Effector memory CD4-positive, alpha-beta T cell (primary cell): Measurements from ENCODE around the gene UFC1.

Experiments used
- DNase-seq, 3 donors: peaks; one replicate each; pipeline ENCODE4 v3.0.0-alpha.2; 2020
- H3K27ac ChIP-seq: 2 replicates; pipeline ENCODE4 v1.7.0; 2013; ENCODE audit warnings: mild to moderate bottlenecking, low read length, moderate library complexity; ENCODE audit not compliant: insufficient read depth, poor library complexity, severe bottlenecking
- H3K27me3 ChIP-seq: replicated peaks from 2 replicates; pipeline ENCODE4 v1.7.0; 2013; ENCODE audit warnings: mild to moderate bottlenecking, low read length; ENCODE audit not compliant: insufficient read depth, control insufficient read depth, poor library complexity, severe bottlenecking
- H3K36me3 ChIP-seq: 2 replicates; pipeline ENCODE4 v1.7.0; 2013; ENCODE audit warnings: mild to moderate bottlenecking, low read length, moderate library complexity; ENCODE audit not compliant: control insufficient read depth, insufficient read depth
- H3K4me1 ChIP-seq: 2 replicates; pipeline ENCODE4 v1.7.0; 2013; ENCODE audit warnings: low read length, mild to moderate bottlenecking; ENCODE audit not compliant: control insufficient read depth, insufficient read depth, poor library complexity, severe bottlenecking
- H3K4me3 ChIP-seq: 2 replicates; pipeline ENCODE4 v1.7.0; 2013; ENCODE audit warnings: low read length, low read depth, mild to moderate bottlenecking; ENCODE audit not compliant: insufficient read depth, poor library complexity, severe bottlenecking
- H3K9me3 ChIP-seq: 2 replicates; pipeline ENCODE4 v1.7.0; 2013; ENCODE audit warnings: mild to moderate bottlenecking, low read length, moderate library complexity; ENCODE audit not compliant: control insufficient read depth

The UFC1 gene

DNA sequence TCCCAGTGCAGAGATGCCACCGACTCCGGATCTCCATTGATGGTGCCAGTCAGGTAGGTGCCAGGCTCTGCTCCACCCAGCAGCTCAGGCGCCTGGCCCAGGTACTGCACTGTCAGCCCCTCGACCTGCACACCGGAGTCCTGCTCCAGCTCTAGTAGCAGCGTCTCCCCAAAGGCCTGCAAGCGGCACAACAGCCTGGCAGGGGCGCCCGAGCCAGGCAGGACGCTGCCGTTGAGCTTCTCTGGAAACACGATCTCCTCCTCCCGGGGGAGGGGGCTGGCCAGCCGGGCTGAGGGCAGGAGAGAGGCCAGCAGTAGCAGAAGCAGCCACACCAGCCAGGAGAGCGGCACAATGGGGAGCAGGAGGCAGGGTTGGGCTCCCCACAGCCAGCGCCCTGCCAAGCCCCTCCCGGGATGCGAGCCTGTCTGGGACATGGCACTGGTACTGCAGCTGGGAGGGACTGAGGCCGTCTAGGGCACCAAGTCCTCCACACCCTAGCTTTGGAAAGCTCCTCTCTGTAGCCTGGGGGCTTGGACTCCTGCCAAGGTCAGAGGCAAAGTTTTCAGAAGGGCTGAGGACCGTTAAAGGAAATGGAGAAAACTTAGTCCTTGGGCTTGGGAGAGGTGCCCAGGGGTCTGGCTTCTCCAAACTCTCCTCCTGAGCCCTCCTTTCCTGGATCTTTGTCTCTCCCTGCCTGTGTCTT is 44.6 kb downstream of the UFC1 start:
- Histone ChIP-seq H3K4me3 (no peak overlapping the region), H3K27ac (no peak overlapping the region)
- DNase-seq = no peak

DNA sequence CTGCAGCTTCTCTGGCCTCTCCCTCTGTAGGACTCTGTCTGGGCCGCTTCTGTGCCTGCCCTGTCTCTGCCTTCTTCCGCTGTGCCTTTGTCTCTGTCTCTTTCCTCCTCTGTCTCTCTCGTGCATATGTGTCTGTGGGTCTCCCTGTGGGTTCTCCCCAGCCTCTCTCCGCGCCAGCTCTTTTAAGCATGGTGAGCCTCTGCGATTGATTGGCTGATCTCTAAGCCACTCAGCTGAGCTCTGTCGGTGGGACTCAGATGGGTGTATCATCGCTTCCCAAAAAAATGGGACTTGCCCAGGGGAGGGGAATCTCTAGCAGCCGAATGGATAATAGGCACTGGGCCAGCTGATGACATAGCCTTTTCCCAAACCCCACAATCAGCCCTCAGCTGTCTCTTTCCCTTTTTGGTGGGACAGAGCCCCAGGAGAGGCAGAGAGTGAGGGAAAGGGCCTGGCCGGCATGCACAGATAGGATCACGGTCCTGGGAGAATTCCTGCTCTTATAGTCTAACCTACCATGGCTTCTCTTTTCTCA is 45.2 kb downstream of the UFC1 start, which contains the start of gene ADAMTS4:
Gene ADAMTS4, minus strand, starts transcription at position 158 of the 535 bp plus-strand sequence. CDS start 427 bp downstream, outside the sequence.
- Histone ChIP-seq H3K27ac (no peak within 1 kb of the TSS), H3K4me3 (no peak within 1 kb of the TSS), H3K4me1 (peaks cover 32% of the 10 kb centered on the region)

More for the DNA sequence above, 44.6 kb downstream of the UFC1 start:
- Histone ChIP-seq H3K9me3 (no peaks in the 10 kb centered on the region), H3K4me1 (peaks cover 27% of the 10 kb centered on the region), H3K36me3 (no peaks in the 10 kb centered on the region), H3K27me3 (no peaks in the 10 kb centered on the region)

DNA sequence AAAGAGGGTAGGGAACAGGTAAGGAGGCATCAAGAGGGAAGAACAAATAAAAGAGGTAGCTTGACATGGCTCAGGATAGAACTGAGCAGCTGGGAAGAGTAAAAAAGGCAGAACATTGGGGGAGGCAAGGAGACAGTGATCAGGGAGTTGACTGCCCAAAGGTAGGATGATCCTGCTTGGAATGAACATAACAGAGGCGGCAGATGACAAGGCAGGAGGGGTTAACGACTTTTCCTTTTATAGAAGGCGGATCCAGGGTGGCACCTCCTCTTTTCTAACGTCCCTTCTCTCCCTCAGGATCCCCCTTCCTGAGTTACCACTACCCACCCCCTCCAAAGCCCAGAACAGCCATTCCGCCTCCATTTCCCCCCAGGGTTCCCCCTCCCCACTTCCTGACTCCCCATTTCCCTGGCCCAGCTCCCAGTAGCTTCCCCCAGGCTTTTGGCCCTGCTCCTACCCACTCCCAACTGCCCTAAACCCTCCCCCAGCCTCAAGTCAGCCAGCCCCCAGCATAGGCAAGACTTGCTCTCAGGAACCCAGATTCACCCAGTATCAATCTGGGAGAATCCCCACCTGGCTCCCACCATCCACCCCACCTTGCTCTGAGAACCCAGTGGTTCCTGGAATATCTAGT is 45.8 kb downstream of the UFC1 start:
- Histone ChIP-seq H3K4me3 (no peak overlapping the region), H3K27me3 (no peaks in the 10 kb centered on the region), H3K4me1 (peaks cover 36% of the 10 kb centered on the region), H3K36me3 (peaks cover 6% of the 10 kb centered on the region), H3K27ac (no peak overlapping the region), H3K9me3 (no peaks in the 10 kb centered on the region)
- DNase-seq = no peak

More for the DNA sequence above, 45.2 kb downstream of the UFC1 start, which contains the start of gene ADAMTS4:
- no peaks in the 10 kb centered on the region for H3K9me3 ChIP-seq
- no peaks in the 10 kb centered on the region for H3K27me3 ChIP-seq
- H3K36me3 ChIP-seq = peaks cover 3% of the 10 kb centered on the region
- no peak for DNase-seq

DNA sequence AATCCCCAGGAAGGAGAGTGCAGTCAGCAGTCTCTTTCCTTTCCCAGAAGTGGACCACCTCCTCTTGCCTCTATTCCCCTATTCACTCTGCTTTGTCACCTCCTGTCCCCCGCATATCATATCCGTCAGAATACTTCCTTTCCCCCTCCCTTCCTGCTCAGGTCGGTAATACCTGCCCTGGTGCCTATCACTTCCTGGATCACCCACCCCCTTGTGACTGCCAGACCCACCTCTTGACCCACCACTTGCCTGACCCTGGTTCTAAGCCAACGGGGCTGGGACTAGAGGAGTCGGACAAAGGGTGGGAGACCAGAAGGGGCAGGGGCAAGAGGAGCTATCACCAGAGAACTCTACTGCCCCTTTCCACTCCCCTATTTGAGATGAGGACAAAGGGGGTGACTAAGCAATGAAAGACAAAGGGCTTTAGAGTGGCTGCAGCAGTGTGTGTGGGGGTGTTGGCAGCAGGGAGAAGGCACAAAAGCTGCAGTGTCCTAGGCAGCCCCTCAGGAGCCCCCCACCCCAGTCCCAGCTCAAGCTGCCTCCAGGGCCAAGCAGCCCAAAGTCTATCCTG is 46.7 kb downstream of the UFC1 start:
- Histone ChIP-seq H3K9me3 (no peaks in the 10 kb centered on the region), H3K4me1 (peaks cover 36% of the 10 kb centered on the region), H3K36me3 (peaks cover 6% of the 10 kb centered on the region), H3K27me3 (no peaks in the 10 kb centered on the region), H3K27ac (no peak overlapping the region), H3K4me3 (no peak overlapping the region)
- DNase-seq = no peak

DNA sequence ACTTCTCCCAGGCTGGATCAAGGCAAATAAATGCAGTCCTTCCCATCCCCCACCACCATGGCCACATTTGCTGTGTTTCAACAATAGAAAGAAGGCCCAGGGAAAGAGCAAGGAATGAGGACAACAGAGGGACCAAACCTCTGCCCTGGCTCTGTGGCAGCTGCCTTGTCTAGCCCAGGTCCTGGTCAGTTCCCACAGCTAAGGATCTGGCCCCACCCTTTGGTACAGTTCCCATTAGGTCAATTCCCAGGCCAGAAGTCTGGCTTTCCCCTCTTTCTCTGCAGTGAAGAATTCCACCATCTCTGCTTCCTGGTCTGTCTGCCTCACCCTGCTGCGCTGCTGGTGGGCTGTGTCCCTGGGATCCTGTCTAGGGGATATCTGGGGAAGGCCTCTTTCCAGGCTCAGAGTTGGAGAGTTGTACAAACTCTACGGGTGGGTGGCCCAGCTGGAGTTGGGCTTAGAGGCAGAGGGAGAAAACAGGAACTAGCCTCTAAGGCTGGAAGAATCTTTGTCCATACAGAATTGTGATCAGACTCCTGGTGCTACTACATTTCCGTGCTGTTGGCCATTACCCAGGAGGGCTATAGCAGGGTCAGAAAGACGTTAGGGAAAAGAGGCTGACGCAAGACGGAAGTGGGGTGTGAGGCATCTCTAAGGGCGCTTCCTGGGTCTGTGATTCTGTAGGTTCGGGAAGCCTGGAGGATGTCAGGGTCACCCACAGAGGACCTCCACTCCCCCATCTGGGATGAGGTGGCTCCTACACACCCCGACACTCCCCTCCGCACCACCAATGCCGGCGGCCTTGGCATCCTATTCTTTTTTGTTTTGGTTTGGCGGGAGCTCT is 47.4 kb downstream of the UFC1 start:
- peaks cover 36% of the 10 kb centered on the region for H3K4me1 ChIP-seq
- H3K27ac ChIP-seq = peak overlapping the region; percentile 90
- peak overlapping the region; percentile 92 for H3K4me3 ChIP-seq
- H3K36me3 ChIP-seq = peaks cover 6% of the 10 kb centered on the region
- H3K27me3 ChIP-seq = no peaks in the 10 kb centered on the region
- no peaks in the 10 kb centered on the region for H3K9me3 ChIP-seq
- no peak for DNase-seq

DNA sequence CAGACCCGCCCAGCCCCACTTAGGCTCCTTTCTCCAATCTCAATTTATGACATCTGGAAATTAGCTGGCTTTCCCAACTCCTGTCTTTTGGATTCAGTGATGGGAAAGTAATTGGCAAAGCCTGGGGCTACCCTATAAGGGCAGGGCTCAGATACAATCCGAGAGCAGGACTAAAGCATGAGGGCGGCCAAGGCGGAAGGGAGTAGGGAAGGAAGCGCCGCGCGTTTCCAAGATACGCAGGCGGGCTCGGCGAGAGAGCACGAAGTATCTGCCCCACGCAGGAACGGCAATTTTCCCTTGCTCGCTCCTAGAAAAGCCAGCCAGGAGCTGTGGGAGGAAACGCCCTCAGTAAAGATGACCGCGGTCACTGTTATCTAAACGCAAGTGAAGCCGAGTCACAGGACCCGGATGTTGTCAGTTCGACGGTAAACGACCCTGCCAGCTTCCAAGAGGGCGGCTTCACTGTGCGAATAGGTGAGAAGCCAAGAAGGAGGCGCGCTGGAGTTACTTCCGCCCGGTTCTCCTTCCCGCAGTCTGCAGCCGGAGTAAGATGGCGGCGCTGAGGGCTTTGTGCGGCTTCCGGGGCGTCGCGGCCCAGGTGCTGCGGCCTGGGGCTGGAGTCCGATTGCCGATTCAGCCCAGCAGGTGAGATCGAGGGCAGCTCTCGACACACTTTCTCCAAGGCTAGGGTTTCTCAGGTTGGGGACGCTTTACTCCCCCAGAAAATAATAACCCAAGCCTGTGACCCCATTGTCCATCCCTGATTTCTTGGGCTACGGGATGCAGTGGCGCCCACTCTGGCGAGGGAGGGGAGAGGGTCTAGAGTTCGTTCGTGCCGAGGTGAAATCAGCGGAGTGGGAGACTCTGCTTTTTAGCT is 48.3 kb downstream of the UFC1 start, which contains the start of gene NDUFS2:
Gene NDUFS2, plus strand, starts transcription at position 532 of the 877 bp plus-strand sequence. Its CDS starts 19 bp downstream, at position 551.
- Histone ChIP-seq H3K36me3 (peaks cover 15% of the 10 kb centered on the region), H3K4me1 (peaks cover 36% of the 10 kb centered on the region), H3K27ac (peak within 1 kb of the TSS; percentile 90), H3K9me3 (no peaks in the 10 kb centered on the region), H3K4me3 (peak within 1 kb of the TSS; percentile 92), H3K27me3 (no peaks in the 10 kb centered on the region)
- DNase-seq = peak; percentile 92 to 96 (median 93)

DNA sequence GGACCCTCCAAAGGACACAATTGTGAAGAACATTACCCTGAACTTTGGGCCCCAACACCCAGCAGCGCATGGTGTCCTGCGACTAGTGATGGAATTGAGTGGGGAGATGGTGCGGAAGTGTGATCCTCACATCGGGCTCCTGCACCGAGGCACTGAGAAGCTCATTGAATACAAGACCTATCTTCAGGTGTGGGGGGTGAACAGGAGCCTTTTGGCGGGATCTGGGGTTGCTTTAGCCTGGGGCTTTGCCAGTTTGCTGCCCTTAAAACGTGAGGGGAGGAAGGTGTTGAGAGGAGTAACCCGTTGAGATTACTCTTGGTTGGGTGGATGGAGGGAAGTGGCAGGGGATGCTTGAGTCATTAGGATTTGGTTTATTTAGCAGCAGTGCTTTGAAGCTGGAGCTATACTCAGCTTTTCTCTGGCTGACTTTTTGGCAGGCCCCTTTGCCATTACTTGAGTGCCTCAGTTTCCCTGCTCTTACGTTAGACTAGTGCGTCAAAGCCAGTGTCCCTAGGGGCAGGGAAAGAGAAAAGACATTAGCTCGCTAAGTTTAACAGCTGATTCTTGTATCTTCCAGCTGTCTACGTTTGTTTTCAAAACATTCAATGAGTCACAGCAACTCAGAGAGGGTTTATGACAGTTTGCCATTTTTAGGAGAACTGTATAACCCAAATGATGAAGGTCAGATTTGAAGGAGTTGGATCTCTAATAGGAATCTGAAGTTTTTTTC is 52.8 kb downstream of the UFC1 start:
- DNase-seq = no peak
- H3K27me3 ChIP-seq = no peaks in the 10 kb centered on the region
- no peak overlapping the region for H3K27ac ChIP-seq
- no peaks in the 10 kb centered on the region for H3K9me3 ChIP-seq
- peaks cover 20% of the 10 kb centered on the region for H3K4me1 ChIP-seq
- H3K4me3 ChIP-seq = no peak overlapping the region
- H3K36me3 ChIP-seq = peaks cover 51% of the 10 kb centered on the region

DNA sequence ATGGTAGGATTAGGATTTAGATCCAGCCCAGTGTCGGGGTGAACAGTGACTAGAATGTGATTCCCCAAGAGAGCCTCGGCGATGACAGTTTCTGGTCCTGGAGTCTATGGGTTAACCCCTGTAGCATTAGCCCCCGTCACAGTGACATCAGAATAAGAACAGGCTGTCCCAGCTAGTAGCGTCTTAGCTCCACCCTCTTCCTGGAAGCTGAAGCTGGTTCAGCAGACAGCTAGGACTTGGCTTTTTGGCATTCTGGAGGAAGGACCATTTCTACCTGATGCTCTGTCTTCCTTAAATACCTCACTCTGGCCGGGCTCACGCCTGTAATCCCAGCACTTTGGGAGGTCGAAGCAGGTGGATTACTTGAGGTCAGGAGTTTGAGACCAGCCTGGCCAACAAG is 53.4 kb downstream of the UFC1 start:
- no peak overlapping the region for H3K27ac ChIP-seq
- H3K9me3 ChIP-seq = no peaks in the 10 kb centered on the region
- no peak for DNase-seq
- H3K36me3 ChIP-seq = peaks cover 57% of the 10 kb centered on the region
- H3K4me1 ChIP-seq = peaks cover 15% of the 10 kb centered on the region
- H3K27me3 ChIP-seq = no peaks in the 10 kb centered on the region
- H3K4me3 ChIP-seq = no peak overlapping the region
